Spinal cord (tissue), 10 donors: ENCODE data around the gene TMEM91. TPM values are rescaled to one million over a fixed set of nuclear protein-coding genes. Genes with fewer than 3 reads are reported as not detected.

Experiments used
- DNase-seq, 6 donors: peaks; one replicate each; pipeline versions ENCODE4 v3.0.0 to v3.0.0-alpha.2; 2013 to 2015; ENCODE audit warnings: low spot score in 6 of 6, low read depth in 4 of 6
- H3K27ac ChIP-seq: one replicate; pipeline ENCODE4 v1.5.1; 2013; ENCODE audit warnings: low read depth, low read length, control low read depth
- H3K27me3 ChIP-seq: one replicate; pipeline ENCODE4 v1.6.1; 2013; ENCODE audit warnings: low read length; ENCODE audit not compliant: control insufficient read depth, insufficient read depth
- H3K36me3 ChIP-seq: one replicate; pipeline ENCODE4 v1.6.1; 2013; ENCODE audit warnings: low read length; ENCODE audit not compliant: control insufficient read depth, insufficient read depth
- H3K4me1 ChIP-seq: one replicate; pipeline ENCODE4 v1.6.1; 2013; ENCODE audit warnings: low read length; ENCODE audit not compliant: control insufficient read depth, insufficient read depth
- H3K4me3 ChIP-seq: one replicate; pipeline ENCODE4 v1.5.1; 2013; ENCODE audit warnings: low read depth, low read length, control low read depth
- H3K9me3 ChIP-seq: one replicate; pipeline ENCODE4 v1.6.1; 2013; ENCODE audit warnings: low read length; ENCODE audit not compliant: control insufficient read depth, insufficient read depth
- WGBS: methylation state at CpG from one replicate; pipeline ENCODE4 v1.1.5; 2013; ENCODE audit warnings: missing lambda C conversion rate; ENCODE audit not compliant: insufficient coverage; 5-methylcytosine and 5-hydroxymethylcytosine counted together
- polyA plus RNA-seq, 2 donors: library from polyadenylated mRNA; unstranded; fragments of 120-200 nt; gene quantifications; one replicate each; pipeline ENCODE4 v1.2.1, GENCODE V29; 2013; ENCODE audit not compliant: insufficient read length in 2 of 2
- total RNA-seq, 2 donors: library from RNA; depleted of rRNA in 1 of 2; stranded (reverse); fragments of 120-200 nt in 1 of 2; fragments of >200 nt in 1 of 2; gene quantifications; one replicate each; pipeline versions ENCODE4 v1.2.3 to v1.2.4, GENCODE V29; 2013 to 2014
- donor health status: healthy.

The TMEM91 gene
- total and polyA plus RNA-seq, 4 donors, result 8.1 to 37.5 (median 26.8) TPM

GRCh38 chr19:41352279-41352608, 24.1 kb upstream of the TMEM91 start:
- Histone ChIP-seq H3K27me3 (peaks cover 40% of the 10 kb centered on the region), H3K9me3 (no peaks in the 10 kb centered on the region), H3K27ac (no peak overlapping the region), H3K4me3 (peak overlapping the region; percentile 49), H3K36me3 (peaks cover 13% of the 10 kb centered on the region), H3K4me1 (peaks cover 42% of the 10 kb centered on the region)
- WGBS, result 0% methylated on average over 8 of the region's 12 CpGs
- no peak for DNase-seq

GRCh38 chr19:41352609-41353465, 23.5 kb upstream of the TMEM91 start:
- H3K9me3 ChIP-seq, result no peaks in the 10 kb centered on the region
- under 1% methylated on average over 71 of the region's 71 CpGs for WGBS
- DNase-seq, result no peak
- peaks cover 40% of the 10 kb centered on the region for H3K27me3 ChIP-seq
- H3K27ac ChIP-seq, result no peak overlapping the region
- peak overlapping the region; percentile 49 for H3K4me3 ChIP-seq
- H3K4me1 ChIP-seq, result peaks cover 42% of the 10 kb centered on the region
- H3K36me3 ChIP-seq, result peaks cover 16% of the 10 kb centered on the region

- Histone ChIP-seq H3K36me3 (peaks cover 14% of the 10 kb centered on the region), H3K4me3 (peak within 1 kb of the TSS; percentile 49), H3K4me1 (peaks cover 42% of the 10 kb centered on the region), H3K27me3 (peaks cover 40% of the 10 kb centered on the region), H3K9me3 (no peaks in the 10 kb centered on the region), H3K27ac (no peak within 1 kb of the TSS)
- WGBS, result under 1% methylated on average over 72 of the region's 78 CpGs
- peak in 2 of 6 donors; percentile 58 to 82 for DNase-seq
These were observed 22.6 kb upstream of the TMEM91 start, which contains the start of gene TGFB1 for GRCh38 chr19:41353466-41354342. TGFB1 (minus strand) TSS chr19:41353922; CDS start chr19:41353044, 878 bp downstream.

GRCh38 chr19:41354343-41354953, 21.9 kb upstream of the TMEM91 start:
- DNase-seq, result no peak
- Histone ChIP-seq H3K36me3 (peaks cover 14% of the 10 kb centered on the region), H3K27ac (no peak overlapping the region), H3K4me3 (peak overlapping the region; percentile 47), H3K9me3 (no peaks in the 10 kb centered on the region), H3K27me3 (peaks cover 40% of the 10 kb centered on the region), H3K4me1 (peaks cover 42% of the 10 kb centered on the region)
- 82% methylated on average over 19 of the region's 23 CpGs for WGBS

GRCh38 chr19:41355035-41355434, 21.3 kb upstream of the TMEM91 start:
- Histone ChIP-seq H3K27ac (no peak overlapping the region), H3K36me3 (peaks cover 14% of the 10 kb centered on the region), H3K9me3 (no peaks in the 10 kb centered on the region), H3K4me3 (no peak overlapping the region), H3K27me3 (peaks cover 40% of the 10 kb centered on the region), H3K4me1 (peaks cover 42% of the 10 kb centered on the region)
- DNase-seq, result no peak
- WGBS, result 86% methylated on average over 1 of the region's 1 CpG

- Histone ChIP-seq H3K4me1 (peaks cover 39% of the 10 kb centered on the region), H3K4me3 (no peak overlapping the region), H3K27ac (no peak overlapping the region), H3K36me3 (peaks cover 14% of the 10 kb centered on the region), H3K27me3 (peaks cover 36% of the 10 kb centered on the region), H3K9me3 (no peaks in the 10 kb centered on the region)
- WGBS, result 82% methylated on average over 3 of the region's 3 CpGs
- no peak for DNase-seq
These were observed 20.5 kb upstream of the TMEM91 start for GRCh38 chr19:41355802-41356201.

- H3K27me3 ChIP-seq, result peaks cover 22% of the 10 kb centered on the region
- H3K9me3 ChIP-seq, result no peaks in the 10 kb centered on the region
- no peak overlapping the region for H3K4me3 ChIP-seq
- H3K4me1 ChIP-seq, result peaks cover 25% of the 10 kb centered on the region
- peaks cover 14% of the 10 kb centered on the region for H3K36me3 ChIP-seq
- no peak for DNase-seq
- no peak overlapping the region for H3K27ac ChIP-seq
- WGBS, result 88% methylated on average over 7 of the region's 11 CpGs
These were observed 19.2 kb upstream of the TMEM91 start for GRCh38 chr19:41356984-41357739.

- peaks cover 19% of the 10 kb centered on the region for H3K4me1 ChIP-seq
- 92% methylated on average over 11 of the region's 13 CpGs for WGBS
- no peak overlapping the region for H3K4me3 ChIP-seq
- H3K36me3 ChIP-seq, result peaks cover 14% of the 10 kb centered on the region
- H3K9me3 ChIP-seq, result no peaks in the 10 kb centered on the region
- no peak overlapping the region for H3K27ac ChIP-seq
- peaks cover 16% of the 10 kb centered on the region for H3K27me3 ChIP-seq
- DNase-seq, result no peak
These were observed 18.6 kb upstream of the TMEM91 start for GRCh38 chr19:41357746-41358145.

- Histone ChIP-seq H3K27ac (no peak overlapping the region), H3K9me3 (no peaks in the 10 kb centered on the region), H3K36me3 (peaks cover 10% of the 10 kb centered on the region), H3K4me1 (peaks cover 11% of the 10 kb centered on the region), H3K4me3 (no peak overlapping the region), H3K27me3 (peaks cover 2% of the 10 kb centered on the region)
- no peak for DNase-seq
- WGBS, result 100% methylated on average over 1 of the region's 1 CpG
These were observed 16.6 kb upstream of the TMEM91 start for GRCh38 chr19:41359741-41360140.
